NB4 (cell line): Measurements from ENCODE around the gene DLG3.

Experiments used
- POLR2A ChIP-seq: IDR thresholded peaks from 2 replicates; pipeline ENCODE4 v1.6.1; 2011; ENCODE audit warnings: mild to moderate bottlenecking; ENCODE audit not compliant: insufficient read length; ENCODE audit errors: extremely low read depth
- TF ChIP-seq, protein P1 (sequence below): IDR thresholded peaks from one replicate; pipeline ENCODE4 v1.5.1; 2012; ENCODE audit warnings: low read depth, low read length

DNA sequence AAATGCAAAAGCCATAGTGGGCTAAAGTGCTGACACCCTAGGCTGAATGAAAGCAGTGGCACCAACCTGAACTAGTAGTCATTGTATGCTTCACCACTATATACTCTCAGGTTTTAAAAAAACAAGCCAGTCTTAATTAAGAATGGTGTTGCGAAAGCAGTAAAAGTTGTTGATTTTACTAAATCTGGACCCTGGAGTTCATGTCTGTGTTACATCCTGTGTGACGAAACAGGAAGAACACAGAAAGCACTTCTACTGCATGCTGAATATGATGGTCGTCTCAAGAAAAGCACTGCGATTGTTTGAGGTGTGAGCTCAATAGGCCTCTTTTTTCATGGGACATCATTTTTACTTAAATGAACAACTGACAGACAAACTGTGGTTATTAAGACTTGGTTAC lies 45.7 kb upstream of the DLG3 start:
- TF ChIP-seq, protein P1, sequence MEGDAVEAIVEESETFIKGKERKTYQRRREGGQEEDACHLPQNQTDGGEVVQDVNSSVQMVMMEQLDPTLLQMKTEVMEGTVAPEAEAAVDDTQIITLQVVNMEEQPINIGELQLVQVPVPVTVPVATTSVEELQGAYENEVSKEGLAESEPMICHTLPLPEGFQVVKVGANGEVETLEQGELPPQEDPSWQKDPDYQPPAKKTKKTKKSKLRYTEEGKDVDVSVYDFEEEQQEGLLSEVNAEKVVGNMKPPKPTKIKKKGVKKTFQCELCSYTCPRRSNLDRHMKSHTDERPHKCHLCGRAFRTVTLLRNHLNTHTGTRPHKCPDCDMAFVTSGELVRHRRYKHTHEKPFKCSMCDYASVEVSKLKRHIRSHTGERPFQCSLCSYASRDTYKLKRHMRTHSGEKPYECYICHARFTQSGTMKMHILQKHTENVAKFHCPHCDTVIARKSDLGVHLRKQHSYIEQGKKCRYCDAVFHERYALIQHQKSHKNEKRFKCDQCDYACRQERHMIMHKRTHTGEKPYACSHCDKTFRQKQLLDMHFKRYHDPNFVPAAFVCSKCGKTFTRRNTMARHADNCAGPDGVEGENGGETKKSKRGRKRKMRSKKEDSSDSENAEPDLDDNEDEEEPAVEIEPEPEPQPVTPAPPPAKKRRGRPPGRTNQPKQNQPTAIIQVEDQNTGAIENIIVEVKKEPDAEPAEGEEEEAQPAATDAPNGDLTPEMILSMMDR, result no peak
- TF ChIP-seq POLR2A, result no peak
